Epithelial cell of proximal tubule (primary cell): ENCODE measurements around the gene TGFBR3. TPM values are rescaled to one million over a fixed set of nuclear protein-coding genes. Genes with fewer than 3 reads are reported as not detected.

Source experiments
- DNase-seq: peaks from one replicate; pipeline ENCODE4 v3.0.0-alpha.2; 2011; ENCODE audit warnings: low read depth
- H3K4me3 ChIP-seq: 2 replicates; pipeline ENCODE4 v1.5.1; 2011; ENCODE audit warnings: low read depth, mild to moderate bottlenecking, low read length
- CTCF ChIP-seq: conservative IDR thresholded peaks from 2 replicates; pipeline ENCODE4 v1.5.1; 2012; ENCODE audit warnings: low read depth, mild to moderate bottlenecking, low read length
- total RNA-seq: library from RNA; depleted of rRNA; stranded (reverse); fragments of >200 nt; gene quantifications from 2 replicates; pipeline ENCODE4 v1.2.3, GENCODE V29; 2015

Gene TGFBR3
- total RNA-seq, 1 donor from 2014 or later: 6.9 TPM

GRCh38 chr1:91895832-91896556 lies 10.0 kb upstream of the TGFBR3 start:
- H3K4me3 ChIP-seq: no peak overlapping the region
- TF ChIP-seq CTCF: no peak
- no peak for DNase-seq

- no peak for DNase-seq
Observed at GRCh38 chr1:91894036-91894761, 8.2 kb upstream of the TGFBR3 start.

GRCh38 chr1:91891969-91892368 lies 6.0 kb upstream of the TGFBR3 start:
- no peak for DNase-seq
- no peak overlapping the region for H3K4me3 ChIP-seq
- no peak for TF ChIP-seq CTCF

More at GRCh38 chr1:91894036-91894761, 8.2 kb upstream of the TGFBR3 start:
- no peak for TF ChIP-seq CTCF
- no peak overlapping the region for H3K4me3 ChIP-seq

GRCh38 chr1:91891454-91891853 lies 5.5 kb upstream of the TGFBR3 start:
- no peak for TF ChIP-seq CTCF
- DNase-seq: no peak
- no peak overlapping the region for H3K4me3 ChIP-seq

GRCh38 chr1:91889717-91890459 lies 3.9 kb upstream of the TGFBR3 start:
- no peak overlapping the region for H3K4me3 ChIP-seq
- no peak for TF ChIP-seq CTCF
- DNase-seq: no peak

GRCh38 chr1:91885213-91885715 lies 687 bp downstream of the TGFBR3 start:
- no peak for TF ChIP-seq CTCF
- DNase-seq: no peak

More at GRCh38 chr1:91885213-91885715, 687 bp downstream of the TGFBR3 start:
- peak overlapping the region; percentile 81 for H3K4me3 ChIP-seq
